HG03442 (cell line): ENCODE data around the gene IMPA2.

Experiments used
- ATAC-seq: cut with Tn5 transposase; IDR thresholded peaks from one replicate; pipeline ENCODE4 v1.9.1; 2021; ENCODE audit warnings: mild to moderate bottlenecking, moderate library complexity; ENCODE audit not compliant: unreplicated experiment

Gene IMPA2

GRCh38 chr18:12046046-12046750 is 64.9 kb downstream of the IMPA2 start:
- no peak for ATAC-seq

DNA sequence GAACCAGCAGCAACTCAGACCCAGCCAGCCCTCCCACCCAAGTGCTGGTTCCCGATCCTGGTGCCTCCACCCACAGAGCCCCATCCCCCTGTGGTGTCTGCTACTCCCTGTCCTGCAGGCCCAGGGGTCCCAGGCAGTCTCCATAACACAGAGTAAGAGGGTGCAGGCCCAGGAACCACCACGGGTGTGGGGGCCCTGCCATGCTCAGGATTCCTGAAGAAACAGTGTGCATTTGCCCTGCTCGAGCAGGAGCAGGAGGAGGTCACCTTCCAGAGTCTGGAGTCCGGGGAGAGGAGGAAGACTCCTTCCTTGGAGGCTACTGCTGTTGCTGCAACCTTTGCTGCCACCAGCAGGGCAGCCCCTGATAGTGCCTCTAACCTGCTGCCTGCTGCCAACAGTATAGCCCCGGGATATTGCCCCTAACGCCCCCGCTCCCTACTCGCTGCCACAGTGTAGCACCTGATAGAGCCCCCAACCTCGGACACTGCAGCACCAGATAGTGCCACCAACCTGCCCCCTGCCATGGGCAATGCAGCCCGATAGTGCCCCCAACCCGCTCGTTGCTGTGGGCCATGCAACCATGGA is 65.5 kb downstream of the IMPA2 start:
- ATAC-seq: no peak

- ATAC-seq: no peak
These were observed 66.9 kb downstream of the IMPA2 start for GRCh38 chr18:12048010-12048826.

DNA sequence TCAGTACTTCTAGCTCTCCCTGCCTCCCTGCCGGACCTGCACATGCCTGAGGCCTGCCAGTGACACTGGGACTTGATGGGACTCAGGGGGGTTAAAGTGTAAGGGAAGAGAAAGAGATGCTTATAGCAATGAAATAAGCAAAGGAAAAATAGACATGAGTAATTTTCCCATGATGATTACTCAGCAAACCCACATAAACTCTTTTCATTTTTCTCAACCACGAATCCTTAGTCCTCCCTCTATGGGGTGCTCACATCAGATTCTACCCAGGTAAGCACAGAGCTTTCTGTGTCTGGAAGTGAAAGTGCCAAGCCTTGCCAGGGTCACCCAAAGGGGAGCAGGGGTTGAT is 67.5 kb downstream of the IMPA2 start:
- no peak for ATAC-seq

DNA sequence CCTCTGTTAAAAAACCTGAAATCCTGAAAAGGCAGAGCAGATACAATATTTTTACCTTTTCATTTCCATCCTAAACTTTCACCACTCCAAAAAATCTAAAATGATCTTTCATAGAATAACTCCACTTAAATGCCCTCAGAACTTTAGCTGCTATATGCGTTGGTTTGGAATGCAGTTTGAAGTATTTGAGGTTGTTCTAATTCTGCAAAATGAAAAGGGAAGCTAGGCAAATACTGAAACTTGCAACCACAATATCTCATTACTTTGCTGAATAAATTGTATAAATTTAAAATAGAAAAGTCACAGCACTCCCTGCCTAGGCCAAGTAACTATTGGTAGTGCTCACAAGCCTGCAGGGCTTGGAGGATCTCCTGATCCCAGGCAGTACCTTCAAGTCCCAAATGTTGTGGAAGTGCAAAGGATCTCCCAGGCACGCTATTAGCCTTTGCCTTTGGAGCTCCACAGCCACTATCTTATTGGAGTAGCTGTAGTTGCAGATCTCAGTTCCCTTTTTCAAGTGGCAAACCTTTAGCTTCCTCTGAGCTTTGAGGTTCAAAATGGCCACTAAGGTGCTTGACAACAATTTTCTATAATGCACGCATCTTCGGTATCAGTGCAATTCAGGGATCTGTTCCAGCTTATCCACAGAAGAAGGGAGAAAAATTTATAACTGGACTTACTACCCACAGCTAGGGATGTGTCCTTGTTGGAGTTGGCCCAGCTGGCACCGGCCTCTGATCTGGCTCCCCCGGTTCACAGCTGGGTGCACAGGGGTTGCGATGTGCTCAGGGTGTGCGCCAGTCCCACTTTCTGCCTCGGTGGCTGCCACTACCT is 68.9 kb downstream of the IMPA2 start:
- ATAC-seq: peak; percentile 81

- no peak for ATAC-seq
These were observed 71.6 kb downstream of the IMPA2 start for GRCh38 chr18:12052866-12053265.

GRCh38 chr18:12053289-12053688 is 72.0 kb downstream of the IMPA2 start:
- peak; percentile 48 for ATAC-seq

- ATAC-seq: no peak
These were observed 75.0 kb downstream of the IMPA2 start for GRCh38 chr18:12056034-12056883.

- ATAC-seq: no peak
These were observed 75.6 kb downstream of the IMPA2 start for GRCh38 chr18:12056884-12057402.

GRCh38 chr18:12057419-12058039 is 76.2 kb downstream of the IMPA2 start:
- no peak for ATAC-seq

- no peak for ATAC-seq
These were observed 78.3 kb downstream of the IMPA2 start for GRCh38 chr18:12059334-12060181.

GRCh38 chr18:12060182-12060870 is 79.0 kb downstream of the IMPA2 start:
- no peak for ATAC-seq

DNA sequence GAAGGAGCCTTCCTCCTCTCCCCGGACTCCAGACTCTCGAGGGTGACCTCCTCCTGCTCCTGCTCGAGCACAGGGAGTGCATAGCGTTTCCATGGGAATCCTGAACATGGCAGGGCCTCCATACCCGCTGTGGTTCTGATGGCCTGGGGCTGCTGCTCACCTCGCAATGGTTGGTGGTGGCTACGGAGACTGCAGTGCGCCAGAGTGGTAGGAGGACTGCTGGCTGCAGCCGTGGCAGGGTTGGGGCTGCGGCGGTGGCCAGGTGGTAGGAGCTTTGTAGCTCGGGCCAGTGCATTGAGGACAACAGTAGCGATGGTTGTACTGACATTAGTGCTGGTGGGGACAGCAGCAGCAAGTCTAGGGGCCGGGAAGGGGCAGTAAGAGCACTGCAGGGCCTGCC is 80.4 kb downstream of the IMPA2 start:
- no peak for ATAC-seq

DNA sequence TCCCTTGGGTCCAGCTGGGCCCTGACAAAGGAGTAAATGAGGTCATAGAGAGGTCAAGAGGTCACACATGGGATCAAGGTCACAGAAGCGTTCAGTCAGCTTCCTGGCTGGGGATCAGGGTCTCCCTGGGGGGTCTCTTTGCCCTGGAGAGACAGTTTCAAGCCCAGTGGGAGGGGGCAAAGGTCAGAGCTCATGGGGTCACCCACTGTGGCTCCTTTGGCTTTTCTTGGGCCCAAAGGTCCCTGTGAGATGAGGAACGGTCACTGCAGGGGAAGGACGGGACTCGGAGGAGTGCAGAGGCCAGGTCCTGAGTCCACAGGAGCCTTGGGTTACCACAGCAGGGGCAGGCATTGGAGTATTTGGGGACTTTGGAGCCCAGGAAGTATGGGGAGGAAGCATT is 81.7 kb downstream of the IMPA2 start:
- ATAC-seq: no peak

GRCh38 chr18:12064086-12064763 is 82.9 kb downstream of the IMPA2 start:
- ATAC-seq: no peak

- ATAC-seq: no peak
These were observed 84.1 kb downstream of the IMPA2 start for GRCh38 chr18:12065397-12065796.

GRCh38 chr18:12066910-12067511 is 85.7 kb downstream of the IMPA2 start:
- no peak for ATAC-seq
